ENCODE data around the gene ANKRD62.
"Not testable (repeated sequence)": the region's sequence is repeated elsewhere in the genome, so short reads cannot be mapped to it uniquely, and the experiment has no call there.

The ANKRD62 gene

GRCh38 chr18:12066910-12067511 lies 26.6 kb upstream of the ANKRD62 start:
- no peak for DNase-seq (ENCODE audit: low spot score)

GRCh38 chr18:12067671-12068070 lies 26.0 kb upstream of the ANKRD62 start:
- no peak for DNase-seq (ENCODE audit: low spot score)

- not testable (repeated sequence) for DNase-seq (ENCODE audit: low spot score)
Observed at GRCh38 chr18:12068316-12068949, 25.2 kb upstream of the ANKRD62 start.

GRCh38 chr18:12068950-12069320 lies 24.7 kb upstream of the ANKRD62 start:
- no peak for DNase-seq (ENCODE audit: low spot score)

GRCh38 chr18:12071066-12071465 lies 22.6 kb upstream of the ANKRD62 start:
- not testable (repeated sequence) for DNase-seq (ENCODE audit: low spot score)

GRCh38 chr18:12072996-12073395 lies 20.6 kb upstream of the ANKRD62 start:
- DNase-seq (ENCODE audit: low spot score), result no peak

- no peak for DNase-seq (ENCODE audit: low spot score)
Observed at GRCh38 chr18:12074736-12075135, 18.9 kb upstream of the ANKRD62 start.

GRCh38 chr18:12076424-12077140 lies 17.1 kb upstream of the ANKRD62 start:
- no peak for DNase-seq (ENCODE audit: low spot score)

GRCh38 chr18:12077994-12078393 lies 15.6 kb upstream of the ANKRD62 start:
- DNase-seq (ENCODE audit: low spot score), result not testable (repeated sequence)

GRCh38 chr18:12079491-12080237 lies 14.0 kb upstream of the ANKRD62 start:
- DNase-seq (ENCODE audit: low spot score), result no peak

GRCh38 chr18:12085136-12085535 lies 8.5 kb upstream of the ANKRD62 start:
- DNase-seq (ENCODE audit: low spot score), result no peak

GRCh38 chr18:12085786-12086185 lies 7.9 kb upstream of the ANKRD62 start:
- no peak for DNase-seq (ENCODE audit: low spot score)

GRCh38 chr18:12086249-12086648 lies 7.4 kb upstream of the ANKRD62 start:
- no peak for DNase-seq (ENCODE audit: low spot score)

- DNase-seq (ENCODE audit: low spot score), result no peak
Observed at GRCh38 chr18:12086677-12087470, 6.8 kb upstream of the ANKRD62 start.

GRCh38 chr18:12087471-12088025 lies 6.1 kb upstream of the ANKRD62 start:
- DNase-seq (ENCODE audit: low spot score), result no peak

GRCh38 chr18:12088096-12088495 lies 5.5 kb upstream of the ANKRD62 start:
- DNase-seq (ENCODE audit: low spot score), result no peak

- DNase-seq (ENCODE audit: low spot score), result no peak
Observed at GRCh38 chr18:12088731-12089375, 4.8 kb upstream of the ANKRD62 start.

GRCh38 chr18:12091538-12092141 lies 2.0 kb upstream of the ANKRD62 start:
- DNase-seq (ENCODE audit: low spot score), result no peak

- DNase-seq (ENCODE audit: low spot score), result no peak
Observed at GRCh38 chr18:12092398-12093229, 1.0 kb upstream of the ANKRD62 start.

GRCh38 chr18:12098374-12098773 lies 4.7 kb downstream of the ANKRD62 start:
- no peak for DNase-seq (ENCODE audit: low spot score)

All from pons (tissue), 1 donor.